Nephron (organoid): ENCODE measurements around the gene CDH4.

ENCODE experiments used
- H3K27ac Mint-ChIP-seq, 3 experiments: 2 replicates each; pipeline ENCODE4 v1.8.0; 2020; ENCODE audit warnings: mixed read lengths in 3 of 3, mild to moderate bottlenecking in 2 of 3, moderate library complexity in 1 of 3
- H3K27me3 Mint-ChIP-seq: 2 replicates; pipeline ENCODE4 v1.8.0; 2021; ENCODE audit warnings: low read depth, mild to moderate bottlenecking, moderate library complexity, mixed read lengths
- H3K36me3 Mint-ChIP-seq: 2 replicates; pipeline ENCODE4 v1.8.0; 2020; ENCODE audit warnings: low read depth, mixed read lengths
- H3K4me1 Mint-ChIP-seq: 2 replicates; pipeline ENCODE4 v1.8.0; 2020; ENCODE audit warnings: mixed read lengths
- H3K4me3 Mint-ChIP-seq, 3 experiments: 2 replicates each; pipeline ENCODE4 v1.8.0; 2020; ENCODE audit warnings: mild to moderate bottlenecking in 3 of 3, mixed read lengths in 3 of 3, moderate library complexity in 2 of 3
- H3K9me3 Mint-ChIP-seq: 2 replicates; pipeline ENCODE4 v1.8.0; 2020; ENCODE audit warnings: mixed read lengths
- CTCF ChIP-seq, 3 experiments: fragments of 200-600 bp; sonication (generic); IDR thresholded peaks; one replicate each; pipeline ENCODE4 v1.5.0; 2021; ENCODE audit warnings: antibody characterized with exemption in 3 of 3; ENCODE audit not compliant: unreplicated experiment in 3 of 3

Gene CDH4

DNA sequence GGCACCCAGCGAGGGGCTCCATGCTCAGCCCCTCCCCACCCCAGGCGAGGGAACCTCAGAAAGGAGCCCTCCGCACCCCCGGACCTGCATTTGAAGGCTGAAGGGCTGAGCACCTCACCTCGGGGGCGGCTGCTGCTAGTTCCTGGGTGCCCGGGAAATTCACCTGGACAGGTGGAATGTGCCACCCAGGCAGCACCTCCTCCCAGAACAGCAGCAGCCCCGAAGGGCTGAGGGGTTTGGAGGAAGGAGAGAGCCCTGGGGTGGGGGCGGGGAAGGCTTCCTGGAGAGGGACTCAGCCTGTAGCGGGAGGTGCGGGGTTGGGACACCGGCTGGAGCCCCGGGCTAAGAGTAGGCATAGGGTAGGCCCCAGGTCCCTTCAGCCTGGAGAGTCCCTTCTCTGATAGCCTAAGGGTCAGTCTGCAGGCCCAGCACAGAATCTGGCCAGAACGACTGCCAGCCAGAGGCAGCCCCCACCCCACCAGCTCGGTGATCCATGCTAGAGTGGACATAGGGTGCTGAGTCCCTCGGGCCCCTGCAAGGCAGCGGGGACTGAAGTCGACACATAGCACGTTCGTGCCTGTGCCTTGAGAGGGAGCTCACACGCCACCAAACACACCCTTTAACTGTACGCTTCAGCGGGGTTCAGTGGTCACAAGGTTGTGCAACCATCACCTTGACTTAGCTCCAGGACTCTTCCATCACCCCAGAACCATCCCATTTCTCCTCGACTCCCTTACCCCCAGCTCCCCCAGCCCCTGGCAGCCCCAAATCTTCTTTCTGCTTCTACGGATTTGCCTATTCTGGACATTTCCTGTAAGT lies 632.7 kb downstream of the CDH4 start:
- peaks cover 5% of the 10 kb centered on the region for H3K36me3 Mint-ChIP-seq
- no peak for TF ChIP-seq CTCF (IDR thresholded peaks at IDR 0.05; ENCODE audit: unreplicated experiment in 3 of 3)
- no peaks in the 10 kb centered on the region for H3K4me1 Mint-ChIP-seq
- no peak overlapping the region for H3K27ac Mint-ChIP-seq
- H3K27me3 Mint-ChIP-seq, result peaks cover 19% of the 10 kb centered on the region
- H3K9me3 Mint-ChIP-seq, result peaks cover 5% of the 10 kb centered on the region
- H3K4me3 Mint-ChIP-seq, result no peak overlapping the region

DNA sequence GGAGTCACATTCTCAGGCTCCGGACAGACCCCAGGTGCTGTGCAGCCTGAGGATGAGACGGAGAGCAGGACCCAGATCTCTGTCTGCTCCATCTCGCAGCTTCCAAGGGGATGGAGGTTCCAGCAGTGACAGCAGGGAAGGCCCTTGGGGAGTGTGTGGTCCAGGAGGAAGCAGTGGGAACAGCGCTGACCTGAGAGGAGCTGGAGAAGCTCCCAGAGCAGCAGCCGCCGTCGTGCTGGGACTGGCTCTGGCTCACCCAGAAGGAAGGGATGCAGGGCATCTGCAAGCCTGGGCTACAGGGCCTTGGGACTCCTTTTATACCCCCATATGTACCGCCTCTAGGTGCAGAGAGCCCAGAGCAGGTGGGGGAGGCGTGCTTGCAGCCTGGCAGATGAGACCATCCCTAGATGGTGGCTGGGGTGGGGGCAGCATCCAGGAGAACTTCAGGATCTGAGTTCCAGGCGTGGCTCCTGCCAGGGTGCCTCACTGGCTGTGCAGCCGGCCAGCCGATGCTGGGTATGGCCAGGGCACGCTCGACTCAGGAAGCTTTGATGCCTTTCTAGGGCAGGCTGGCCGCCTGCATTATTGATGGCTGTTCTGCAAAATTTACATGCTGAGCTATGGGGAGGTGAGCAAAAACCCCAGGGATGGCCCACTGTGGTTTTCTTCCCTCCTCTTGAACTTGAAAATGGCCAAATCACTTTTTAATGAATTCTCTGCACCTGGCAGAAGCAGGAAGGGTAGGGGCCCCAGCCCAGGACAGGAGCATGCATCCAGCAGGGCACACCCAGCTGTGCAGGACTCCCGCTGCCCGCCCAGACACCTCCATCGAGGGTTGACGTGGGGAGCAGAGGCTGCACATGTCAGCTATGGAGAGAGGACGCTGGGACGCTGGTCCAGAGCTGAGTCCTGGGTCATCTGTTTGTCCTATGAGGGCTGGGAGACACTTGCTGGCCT lies 634.0 kb downstream of the CDH4 start:
- Mint-ChIP-seq H3K4me3 (no peak overlapping the region), H3K36me3 (peaks cover 5% of the 10 kb centered on the region), H3K9me3 (peaks cover 11% of the 10 kb centered on the region), H3K27ac (no peak overlapping the region), H3K4me1 (no peaks in the 10 kb centered on the region), H3K27me3 (peaks cover 19% of the 10 kb centered on the region)
- TF ChIP-seq CTCF (IDR thresholded peaks at IDR 0.05; ENCODE audit: unreplicated experiment in 3 of 3), result no peak

- peak; percentile 75 to 92 (median 88) for TF ChIP-seq CTCF (IDR thresholded peaks at IDR 0.05; ENCODE audit: unreplicated experiment in 3 of 3)
- Mint-ChIP-seq H3K9me3 (peaks cover 13% of the 10 kb centered on the region), H3K27ac (no peak overlapping the region), H3K4me1 (no peaks in the 10 kb centered on the region), H3K27me3 (peaks cover 19% of the 10 kb centered on the region), H3K36me3 (peaks cover 5% of the 10 kb centered on the region), H3K4me3 (no peak overlapping the region)
These were observed 634.9 kb downstream of the CDH4 start for GRCh38 chr20:61886721-61887595.

DNA sequence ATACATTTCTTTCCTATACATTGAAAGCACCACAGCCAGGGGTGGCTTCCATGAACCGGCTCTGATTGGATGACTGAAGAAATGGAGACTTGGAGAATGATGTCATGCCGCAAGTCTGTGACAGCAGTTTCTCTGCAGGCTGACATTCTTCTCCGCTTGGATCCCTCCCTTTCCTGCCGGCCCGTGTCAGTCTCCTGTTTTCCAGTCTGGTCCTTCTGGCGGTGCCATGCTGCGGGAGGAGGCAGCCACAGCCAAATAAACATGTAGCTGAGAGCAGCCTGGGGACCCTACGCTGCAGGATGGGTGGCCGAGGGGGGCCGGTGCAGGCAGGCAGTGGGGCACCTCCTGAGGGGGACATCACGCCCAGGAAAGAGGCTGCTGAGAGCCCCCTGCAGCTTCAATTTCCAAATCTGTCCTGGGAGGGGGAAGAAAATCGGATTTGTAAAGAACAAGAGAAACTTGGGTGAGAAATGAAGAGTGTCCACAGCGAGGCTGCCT lies 635.6 kb downstream of the CDH4 start:
- H3K9me3 Mint-ChIP-seq, result peaks cover 18% of the 10 kb centered on the region
- H3K4me3 Mint-ChIP-seq, result no peak overlapping the region
- H3K36me3 Mint-ChIP-seq, result peaks cover 5% of the 10 kb centered on the region
- H3K27ac Mint-ChIP-seq, result no peak overlapping the region
- peaks cover 17% of the 10 kb centered on the region for H3K27me3 Mint-ChIP-seq
- H3K4me1 Mint-ChIP-seq, result no peaks in the 10 kb centered on the region
- TF ChIP-seq CTCF (IDR thresholded peaks at IDR 0.05; ENCODE audit: unreplicated experiment in 3 of 3), result no peak

DNA sequence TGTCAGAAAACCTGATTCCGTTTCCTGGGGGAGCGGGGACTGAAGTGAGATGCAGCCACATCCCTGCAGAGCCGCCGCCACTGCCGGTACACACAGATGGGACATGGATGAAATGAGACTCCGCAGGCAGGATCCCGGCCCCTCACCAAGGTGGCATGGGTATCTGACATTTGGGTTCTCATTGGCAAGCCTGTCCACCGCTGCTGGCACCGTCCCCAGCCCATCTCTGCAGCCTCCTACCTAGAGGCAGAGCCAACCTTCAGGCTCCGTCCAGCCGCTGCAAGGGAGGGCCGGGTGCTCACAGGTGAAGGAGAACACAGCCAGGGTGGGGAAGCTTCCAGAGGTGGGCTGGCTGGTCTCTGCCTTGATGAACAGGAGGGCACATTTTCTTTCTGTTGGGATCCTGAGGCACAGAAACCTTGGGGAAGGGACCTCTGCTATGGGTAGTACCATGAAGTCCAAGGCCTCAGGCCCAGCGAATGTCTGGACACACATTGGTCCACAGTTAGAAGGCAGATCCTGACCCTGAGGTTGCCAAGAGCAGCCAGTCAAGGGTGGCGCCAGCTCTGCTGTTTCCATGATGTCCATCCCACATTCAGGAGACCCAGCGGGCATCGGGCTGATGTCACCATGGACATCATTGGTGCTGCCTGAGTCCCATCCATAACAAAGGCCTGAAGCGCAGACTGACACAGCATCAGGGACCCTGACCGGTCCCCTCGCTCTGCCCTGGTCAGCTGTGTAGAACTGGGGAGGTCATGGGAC lies 636.2 kb downstream of the CDH4 start:
- Mint-ChIP-seq H3K27ac (no peak overlapping the region), H3K27me3 (peaks cover 11% of the 10 kb centered on the region), H3K9me3 (peaks cover 18% of the 10 kb centered on the region), H3K4me1 (no peaks in the 10 kb centered on the region), H3K36me3 (peaks cover 5% of the 10 kb centered on the region), H3K4me3 (no peak overlapping the region)
- no peak for TF ChIP-seq CTCF (IDR thresholded peaks at IDR 0.05; ENCODE audit: unreplicated experiment in 3 of 3)
